MV-4-11 (cell line): ENCODE measurements around the gene PDIA4.
"Not testable (repeated sequence)": the region's sequence is repeated elsewhere in the genome, so short reads cannot be mapped to it uniquely, and the experiment has no call there.

Experiments
- DNase-seq: peaks from one replicate; lab custom pipeline; 2025; lab: John Stamatoyannopoulos, UW

Gene PDIA4

GRCh38 chr7:149003560-149004305 is 24.6 kb downstream of the PDIA4 start:
- DNase-seq = no peak

- DNase-seq = no peak
These were observed 25.3 kb downstream of the PDIA4 start for GRCh38 chr7:149003018-149003417.

- DNase-seq = no peak
These were observed 25.7 kb downstream of the PDIA4 start for GRCh38 chr7:149002604-149003003.

GRCh38 chr7:149001427-149002068 is 26.8 kb downstream of the PDIA4 start:
- no peak for DNase-seq

GRCh38 chr7:149000961-149001360 is 27.3 kb downstream of the PDIA4 start:
- DNase-seq = no peak

- no peak for DNase-seq
These were observed 29.1 kb downstream of the PDIA4 start for GRCh38 chr7:148999192-148999591.

- no peak for DNase-seq
These were observed 30.8 kb downstream of the PDIA4 start for GRCh38 chr7:148997497-148997896.

- DNase-seq = no peak
These were observed 33.7 kb downstream of the PDIA4 start for GRCh38 chr7:148994576-148994975.

- DNase-seq = no peak
These were observed 35.1 kb downstream of the PDIA4 start for GRCh38 chr7:148993193-148993592.

GRCh38 chr7:148991536-148991935 is 36.8 kb downstream of the PDIA4 start:
- DNase-seq = no peak

- DNase-seq = no peak
These were observed 40.4 kb downstream of the PDIA4 start for GRCh38 chr7:148987751-148988512.

- peak; percentile 88 for DNase-seq
These were observed 41.1 kb downstream of the PDIA4 start for GRCh38 chr7:148987010-148987750.

GRCh38 chr7:148986742-148987009 is 41.6 kb downstream of the PDIA4 start:
- DNase-seq = no peak

GRCh38 chr7:148983200-148984146 is 44.8 kb downstream of the PDIA4 start:
- peak; percentile 84 for DNase-seq

- peak; percentile 12 for DNase-seq
These were observed 45.6 kb downstream of the PDIA4 start for GRCh38 chr7:148982654-148983199.

- DNase-seq = no peak
These were observed 48.5 kb downstream of the PDIA4 start for GRCh38 chr7:148979827-148980226.

- not testable (repeated sequence) for DNase-seq
These were observed 49.2 kb downstream of the PDIA4 start for GRCh38 chr7:148979072-148979471.

GRCh38 chr7:148978091-148978490 is 50.2 kb downstream of the PDIA4 start:
- no peak for DNase-seq

- DNase-seq = no peak
These were observed 52.4 kb downstream of the PDIA4 start for GRCh38 chr7:148975896-148976295.

- no peak for DNase-seq
These were observed 55.0 kb downstream of the PDIA4 start for GRCh38 chr7:148973256-148973655.

- DNase-seq = peak; percentile 51
These were observed 55.9 kb downstream of the PDIA4 start for GRCh38 chr7:148972375-148972774.
